GM12865 (cell line): ENCODE measurements around the gene MN1.

Experiments
- DNase-seq: peaks from one replicate; pipeline ENCODE4 v3.0.0; 2010; ENCODE audit warnings: low read depth
- H3K4me3 ChIP-seq: 2 replicates; pipeline ENCODE4 v1.5.1; 2011; ENCODE audit warnings: mild to moderate bottlenecking, low read depth, low read length, control low read depth
- CTCF ChIP-seq: IDR thresholded peaks from 2 replicates; pipeline ENCODE4 v1.5.1; 2011; ENCODE audit warnings: low read length, control low read depth, low read depth, inconsistent platforms; ENCODE audit not compliant: insufficient read depth; ENCODE audit errors: missing control alignments

MN1 gene

GRCh38 chr22:27815826-27816530 is 14.4 kb upstream of the MN1 start:
- TF ChIP-seq CTCF = no peak
- no peak for DNase-seq
- H3K4me3 ChIP-seq = no peak overlapping the region

GRCh38 chr22:27814993-27815392 is 13.4 kb upstream of the MN1 start:
- H3K4me3 ChIP-seq = no peak overlapping the region
- no peak for DNase-seq
- TF ChIP-seq CTCF = no peak

- DNase-seq = no peak
- no peak for TF ChIP-seq CTCF
- no peak overlapping the region for H3K4me3 ChIP-seq
Measured at GRCh38 chr22:27811778-27812177, 10.2 kb upstream of the MN1 start.

GRCh38 chr22:27810609-27811151 is 9.1 kb upstream of the MN1 start:
- TF ChIP-seq CTCF = no peak
- DNase-seq = no peak

GRCh38 chr22:27809700-27810608 is 8.4 kb upstream of the MN1 start:
- DNase-seq = no peak
- no peak overlapping the region for H3K4me3 ChIP-seq
- TF ChIP-seq CTCF = no peak

More at GRCh38 chr22:27810609-27811151, 9.1 kb upstream of the MN1 start:
- H3K4me3 ChIP-seq = no peak overlapping the region

- DNase-seq = no peak
- TF ChIP-seq CTCF = no peak
- H3K4me3 ChIP-seq = no peak overlapping the region
Measured at GRCh38 chr22:27809226-27809603, 7.7 kb upstream of the MN1 start.
